ENCODE measurements around the gene GRID2IP. TPM values are rescaled to one million over a fixed set of nuclear protein-coding genes. Genes with fewer than 3 reads are reported as not detected.

GRID2IP gene
- total RNA-seq, result not detected

DNA sequence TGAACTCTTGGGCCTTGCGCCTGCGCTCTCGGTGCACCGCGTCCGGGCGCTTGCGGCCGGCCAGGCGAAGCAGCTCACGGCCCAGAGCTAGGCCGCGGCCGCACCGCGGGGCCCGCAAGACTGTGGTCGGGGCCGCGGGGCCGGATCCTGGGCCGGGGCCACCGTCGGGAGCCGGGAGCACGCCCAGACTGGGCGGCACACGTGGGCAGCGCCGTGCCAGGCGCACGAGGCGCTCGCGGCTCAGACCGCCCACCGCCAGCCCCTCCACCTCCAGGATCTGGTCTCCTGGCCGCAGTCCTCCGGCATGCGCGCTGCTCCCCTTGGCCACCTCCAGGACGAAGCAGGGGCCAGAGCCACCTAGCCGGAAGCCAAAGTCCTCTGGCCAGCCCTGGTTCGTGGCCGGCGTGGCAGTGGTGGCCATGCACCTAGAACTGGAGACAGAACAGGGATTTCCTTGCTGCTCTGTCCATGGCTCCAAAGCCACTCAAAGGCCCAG lies at the start of gene GRID2IP:
TSS of gene GRID2IP (minus strand) at position 446 of the 496 bp plus-strand sequence. CDS start at position 421, 25 bp downstream.

DNA sequence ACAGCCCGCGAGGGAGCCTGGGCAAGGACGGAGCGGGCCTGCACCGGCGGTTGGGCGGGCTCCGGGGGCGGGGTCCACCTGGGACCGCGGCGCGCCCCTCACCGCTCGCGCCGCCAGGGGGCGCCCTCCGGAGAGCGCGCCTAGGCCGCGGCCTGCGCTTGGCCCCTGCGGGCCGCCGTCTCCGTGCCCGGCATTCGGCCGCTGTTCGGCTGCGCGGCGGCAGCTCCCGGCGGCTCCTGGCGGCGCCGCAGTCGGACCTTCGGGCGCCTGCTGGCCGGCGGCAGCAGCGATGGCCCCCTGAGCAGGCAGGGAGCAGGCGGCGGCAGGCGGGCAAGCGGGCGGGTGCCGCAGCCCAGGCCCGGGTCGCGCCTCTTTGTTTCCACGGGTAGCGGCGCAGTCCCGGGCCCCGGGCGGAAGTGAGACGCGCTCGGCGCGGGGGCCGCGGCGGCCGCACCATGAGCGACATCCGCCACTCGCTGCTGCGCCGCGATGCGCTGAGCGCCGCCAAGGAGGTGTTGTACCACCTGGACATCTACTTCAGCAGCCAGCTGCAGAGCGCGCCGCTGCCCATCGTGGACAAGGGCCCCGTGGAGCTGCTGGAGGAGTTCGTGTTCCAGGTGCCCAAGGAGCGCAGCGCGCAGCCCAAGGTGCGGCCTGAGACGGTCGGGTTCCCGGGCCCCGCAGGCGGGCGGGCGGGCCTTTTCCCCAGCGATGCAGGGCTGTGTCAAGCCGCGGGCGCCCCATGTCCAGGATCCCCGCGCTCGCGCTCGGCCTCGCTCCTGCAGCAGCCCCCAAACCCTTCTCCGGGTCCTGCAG lies 38.8 kb upstream of the GRID2IP start, which contains the start of gene INTS15:
TSS of gene INTS15 (plus strand) at position 193 of the 816 bp plus-strand sequence. CDS start at position 456, 263 bp downstream.

DNA sequence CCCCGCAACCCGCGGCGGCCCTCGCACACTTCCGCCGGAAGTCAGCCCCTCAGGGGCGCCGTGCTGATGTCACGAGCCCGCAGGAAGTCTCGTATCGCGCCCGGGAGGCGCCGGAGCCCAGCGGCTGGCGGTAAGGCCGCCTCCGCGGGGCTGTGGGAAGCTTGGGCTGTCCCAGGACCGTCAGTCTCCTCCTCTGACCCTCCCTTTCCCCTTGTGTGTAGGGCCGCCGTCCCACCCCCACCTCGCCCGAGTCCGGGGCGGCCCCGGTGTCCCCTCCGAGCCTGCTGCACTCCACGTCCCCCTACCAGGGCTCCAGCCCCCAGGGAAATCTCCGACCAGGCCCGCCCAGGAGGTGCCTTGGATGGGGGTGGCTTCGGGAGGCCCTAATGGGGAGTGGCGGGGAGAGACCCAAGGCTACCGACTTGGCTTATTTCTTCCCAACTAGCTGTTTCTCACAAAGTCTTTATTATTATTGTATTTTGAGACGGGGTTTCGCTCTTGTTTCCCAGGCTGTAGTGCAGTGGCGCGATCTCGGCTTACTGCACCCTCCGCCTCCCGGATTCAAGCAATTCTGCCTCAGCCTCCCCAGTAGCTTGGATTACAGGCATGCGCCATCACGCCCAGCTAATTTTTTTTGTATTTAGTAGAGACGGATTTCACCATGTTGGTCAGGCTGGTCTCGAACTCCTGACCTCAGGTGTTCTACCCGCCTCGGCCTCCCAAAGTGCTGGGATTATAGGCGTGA lies 26.3 kb upstream of the GRID2IP start, which contains the start of gene ZDHHC4:
TSS of gene ZDHHC4 (plus strand) at position 86 of the 745 bp plus-strand sequence. CDS start 3,108 bp downstream, outside the sequence.

DNA sequence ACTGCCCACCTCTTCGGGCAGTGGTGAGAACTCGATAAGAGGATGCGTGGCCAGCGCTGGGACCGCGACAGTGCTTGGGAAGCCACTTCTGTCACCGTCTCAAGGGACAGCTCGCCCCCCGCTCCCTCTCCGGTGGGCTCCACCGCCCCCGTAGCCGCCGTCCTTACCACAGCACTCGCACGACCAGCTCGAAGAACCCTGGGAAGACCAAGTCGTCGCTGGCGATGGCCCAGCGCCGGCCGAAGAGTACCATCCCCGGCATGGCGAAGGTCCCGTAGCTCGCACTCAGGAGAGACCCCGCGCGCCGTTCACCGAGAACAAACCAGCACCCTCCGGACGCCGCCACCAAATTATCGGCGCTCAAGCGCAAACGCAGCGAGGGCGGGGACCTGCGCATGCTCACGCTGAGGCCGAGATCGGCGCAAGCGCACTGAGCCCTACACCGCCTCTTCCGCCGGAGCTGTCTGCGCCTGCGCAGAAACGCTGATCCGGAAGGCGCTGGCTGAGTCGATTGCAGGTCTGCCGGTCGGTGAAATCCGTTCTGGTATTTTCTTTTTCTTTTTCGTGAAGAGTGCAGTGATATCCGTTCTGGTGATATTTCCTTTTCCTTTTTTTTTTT lies 103.6 kb downstream of the GRID2IP start, which contains the start of gene DAGLB:
TSS of gene DAGLB (minus strand) at position 374 of the 619 bp plus-strand sequence. CDS start at position 262, 112 bp downstream.

Other genes starting within 250 kb of the GRID2IP start
- 10 to 100 TPM; 10.7 to 12.0 TPM for gene FAM220A, start 202.5 kb downstream of the GRID2IP start, total RNA-seq
- gene RAC1, start 176.9 kb downstream of the GRID2IP start, total RNA-seq, result 10 to 100 TPM; 53.3 to 64.6 TPM
- gene DAGLB, start 103.5 kb downstream of the GRID2IP start, total RNA-seq, result 10 to 100 TPM; 12.0 to 13.3 TPM
- gene KDELR2, start 67.3 kb downstream of the GRID2IP start, total RNA-seq, result 100 to 1,000 TPM in 1 of 2 donors, 10 to 100 TPM in 1; 71.2 to 111 TPM
- 10 to 100 TPM; 38.3 to 54.7 TPM for gene ZDHHC4, start 26.0 kb upstream of the GRID2IP start, total RNA-seq
- 10 to 100 TPM; 15.3 to 21.7 TPM for gene INTS15, start 38.6 kb upstream of the GRID2IP start, total RNA-seq
- gene ZNF853, start 64.1 kb upstream of the GRID2IP start, total RNA-seq, result 1 to 10 TPM in 1 of 2 donors, not detected in 1; 1.7 TPM
- gene ZNF316, start 85.9 kb upstream of the GRID2IP start, total RNA-seq, result 10 to 100 TPM in 1 of 2 donors, 1 to 10 TPM in 1; 10.0 to 19.3 TPM
- gene ZNF12, start 155.5 kb upstream of the GRID2IP start, total RNA-seq, result 10 to 100 TPM; 13.0 to 13.8 TPM
- gene RSPH10B2, start 202.6 kb upstream of the GRID2IP start, total RNA-seq, result under 1 TPM; 0.34 to 0.67 TPM